ENCODE results near the gene CLRN3. TPM values are rescaled to one million over a fixed set of nuclear protein-coding genes. Genes with fewer than 3 reads are reported as not detected.

The CLRN3 gene
- total and polyA plus RNA-seq, 2 experiments from 2014 or later = not detected

DNA sequence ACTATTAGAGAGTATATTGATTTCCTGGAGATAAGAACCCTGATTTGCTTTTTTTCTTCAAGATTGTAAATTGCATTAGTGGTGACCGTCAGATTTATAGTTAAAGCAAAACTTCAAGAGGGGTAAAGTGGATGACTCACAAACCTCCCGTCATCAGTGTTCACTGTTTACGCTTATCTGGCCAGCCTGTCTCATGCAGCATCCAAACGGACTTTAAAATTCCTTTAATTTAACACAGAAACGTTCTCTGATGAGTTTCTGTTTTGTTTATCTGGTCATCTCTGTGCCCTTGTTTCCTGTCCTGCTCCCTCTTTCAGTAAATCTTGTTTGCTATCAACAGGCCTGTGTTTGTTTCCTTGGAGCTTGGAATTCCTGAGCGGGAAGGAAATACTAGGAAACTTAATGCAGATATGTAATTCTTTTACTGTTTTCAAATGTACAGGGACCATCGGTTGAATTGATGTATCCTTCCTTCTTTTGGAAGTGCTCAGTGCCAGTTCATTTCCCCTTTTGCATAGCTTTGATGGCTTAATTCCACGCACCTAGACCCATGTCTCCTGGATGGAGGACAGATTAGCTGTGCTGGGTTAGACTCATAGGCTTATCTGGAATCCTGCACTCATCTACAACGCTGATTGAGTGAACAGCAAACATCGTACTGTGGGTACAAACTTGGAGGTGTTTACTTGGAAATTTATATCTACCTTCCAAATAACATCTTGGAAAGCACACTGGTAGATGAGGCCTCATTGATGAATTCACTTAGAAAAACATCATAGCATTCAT, 35.5 kb upstream of the CLRN3 start:
- H4K20me1 ChIP-seq (replicated peaks; ENCODE audit: insufficient read depth) = no peaks in the 10 kb centered on the region
- H3K9me3 Mint-ChIP-seq = no peaks in the 10 kb centered on the region
- no peaks in the 10 kb centered on the region for H3K9me2 ChIP-seq (ENCODE audit: insufficient read depth)
- peak overlapping the region; percentile 27; the same call in 1 of the 2 replicates for H3K27ac Mint-ChIP-seq
- H3K4me1 Mint-ChIP-seq = peaks cover 5% of the 10 kb centered on the region; the same call in 2 of the 3 replicates
- no peak overlapping the region for H3K4me3 ChIP-seq
- no peak overlapping the region for H3K4me2 ChIP-seq
- no peaks in the 10 kb centered on the region for H3K79me2 ChIP-seq (replicated peaks; ENCODE audit: insufficient read depth)
- H3K36me3 Mint-ChIP-seq (ENCODE audit: low read depth) = no peaks in the 10 kb centered on the region
- no peak for DNase-seq (ENCODE audit: low spot score)
- no peaks in the 10 kb centered on the region for H3K27me3 ChIP-seq (ENCODE audit: insufficient read depth)
- H3F3A ChIP-seq (replicated peaks; ENCODE audit: low read depth) = no peaks in the 10 kb centered on the region
- peaks cover 4% of the 10 kb centered on the region for H3K27me3 Mint-ChIP-seq (ENCODE audit: insufficient read depth, low read depth, poor library complexity)
- H3K4me1 ChIP-seq (ENCODE audit: insufficient read depth) = no peaks in the 10 kb centered on the region
- TF ChIP-seq, protein P1, sequence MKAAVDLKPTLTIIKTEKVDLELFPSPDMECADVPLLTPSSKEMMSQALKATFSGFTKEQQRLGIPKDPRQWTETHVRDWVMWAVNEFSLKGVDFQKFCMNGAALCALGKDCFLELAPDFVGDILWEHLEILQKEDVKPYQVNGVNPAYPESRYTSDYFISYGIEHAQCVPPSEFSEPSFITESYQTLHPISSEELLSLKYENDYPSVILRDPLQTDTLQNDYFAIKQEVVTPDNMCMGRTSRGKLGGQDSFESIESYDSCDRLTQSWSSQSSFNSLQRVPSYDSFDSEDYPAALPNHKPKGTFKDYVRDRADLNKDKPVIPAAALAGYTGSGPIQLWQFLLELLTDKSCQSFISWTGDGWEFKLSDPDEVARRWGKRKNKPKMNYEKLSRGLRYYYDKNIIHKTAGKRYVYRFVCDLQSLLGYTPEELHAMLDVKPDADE (IDR thresholded peaks at IDR 0.05) = no peak
- TF ChIP-seq EZH2phosphoT487 (IDR thresholded peaks at IDR 0.05; ENCODE audit: unreplicated experiment) (no peak), ZNF114 (CRISPR knock-in tag; IDR thresholded peaks at IDR 0.05) (no peak), CREB1 (CRISPR knock-in tag; IDR thresholded peaks at IDR 0.05; ENCODE audit: low read depth) (no peak), STAT1 (IDR thresholded peaks at IDR 0.05; ENCODE audit: unreplicated experiment) (no peak)
- TF ChIP-seq, protein P2, sequence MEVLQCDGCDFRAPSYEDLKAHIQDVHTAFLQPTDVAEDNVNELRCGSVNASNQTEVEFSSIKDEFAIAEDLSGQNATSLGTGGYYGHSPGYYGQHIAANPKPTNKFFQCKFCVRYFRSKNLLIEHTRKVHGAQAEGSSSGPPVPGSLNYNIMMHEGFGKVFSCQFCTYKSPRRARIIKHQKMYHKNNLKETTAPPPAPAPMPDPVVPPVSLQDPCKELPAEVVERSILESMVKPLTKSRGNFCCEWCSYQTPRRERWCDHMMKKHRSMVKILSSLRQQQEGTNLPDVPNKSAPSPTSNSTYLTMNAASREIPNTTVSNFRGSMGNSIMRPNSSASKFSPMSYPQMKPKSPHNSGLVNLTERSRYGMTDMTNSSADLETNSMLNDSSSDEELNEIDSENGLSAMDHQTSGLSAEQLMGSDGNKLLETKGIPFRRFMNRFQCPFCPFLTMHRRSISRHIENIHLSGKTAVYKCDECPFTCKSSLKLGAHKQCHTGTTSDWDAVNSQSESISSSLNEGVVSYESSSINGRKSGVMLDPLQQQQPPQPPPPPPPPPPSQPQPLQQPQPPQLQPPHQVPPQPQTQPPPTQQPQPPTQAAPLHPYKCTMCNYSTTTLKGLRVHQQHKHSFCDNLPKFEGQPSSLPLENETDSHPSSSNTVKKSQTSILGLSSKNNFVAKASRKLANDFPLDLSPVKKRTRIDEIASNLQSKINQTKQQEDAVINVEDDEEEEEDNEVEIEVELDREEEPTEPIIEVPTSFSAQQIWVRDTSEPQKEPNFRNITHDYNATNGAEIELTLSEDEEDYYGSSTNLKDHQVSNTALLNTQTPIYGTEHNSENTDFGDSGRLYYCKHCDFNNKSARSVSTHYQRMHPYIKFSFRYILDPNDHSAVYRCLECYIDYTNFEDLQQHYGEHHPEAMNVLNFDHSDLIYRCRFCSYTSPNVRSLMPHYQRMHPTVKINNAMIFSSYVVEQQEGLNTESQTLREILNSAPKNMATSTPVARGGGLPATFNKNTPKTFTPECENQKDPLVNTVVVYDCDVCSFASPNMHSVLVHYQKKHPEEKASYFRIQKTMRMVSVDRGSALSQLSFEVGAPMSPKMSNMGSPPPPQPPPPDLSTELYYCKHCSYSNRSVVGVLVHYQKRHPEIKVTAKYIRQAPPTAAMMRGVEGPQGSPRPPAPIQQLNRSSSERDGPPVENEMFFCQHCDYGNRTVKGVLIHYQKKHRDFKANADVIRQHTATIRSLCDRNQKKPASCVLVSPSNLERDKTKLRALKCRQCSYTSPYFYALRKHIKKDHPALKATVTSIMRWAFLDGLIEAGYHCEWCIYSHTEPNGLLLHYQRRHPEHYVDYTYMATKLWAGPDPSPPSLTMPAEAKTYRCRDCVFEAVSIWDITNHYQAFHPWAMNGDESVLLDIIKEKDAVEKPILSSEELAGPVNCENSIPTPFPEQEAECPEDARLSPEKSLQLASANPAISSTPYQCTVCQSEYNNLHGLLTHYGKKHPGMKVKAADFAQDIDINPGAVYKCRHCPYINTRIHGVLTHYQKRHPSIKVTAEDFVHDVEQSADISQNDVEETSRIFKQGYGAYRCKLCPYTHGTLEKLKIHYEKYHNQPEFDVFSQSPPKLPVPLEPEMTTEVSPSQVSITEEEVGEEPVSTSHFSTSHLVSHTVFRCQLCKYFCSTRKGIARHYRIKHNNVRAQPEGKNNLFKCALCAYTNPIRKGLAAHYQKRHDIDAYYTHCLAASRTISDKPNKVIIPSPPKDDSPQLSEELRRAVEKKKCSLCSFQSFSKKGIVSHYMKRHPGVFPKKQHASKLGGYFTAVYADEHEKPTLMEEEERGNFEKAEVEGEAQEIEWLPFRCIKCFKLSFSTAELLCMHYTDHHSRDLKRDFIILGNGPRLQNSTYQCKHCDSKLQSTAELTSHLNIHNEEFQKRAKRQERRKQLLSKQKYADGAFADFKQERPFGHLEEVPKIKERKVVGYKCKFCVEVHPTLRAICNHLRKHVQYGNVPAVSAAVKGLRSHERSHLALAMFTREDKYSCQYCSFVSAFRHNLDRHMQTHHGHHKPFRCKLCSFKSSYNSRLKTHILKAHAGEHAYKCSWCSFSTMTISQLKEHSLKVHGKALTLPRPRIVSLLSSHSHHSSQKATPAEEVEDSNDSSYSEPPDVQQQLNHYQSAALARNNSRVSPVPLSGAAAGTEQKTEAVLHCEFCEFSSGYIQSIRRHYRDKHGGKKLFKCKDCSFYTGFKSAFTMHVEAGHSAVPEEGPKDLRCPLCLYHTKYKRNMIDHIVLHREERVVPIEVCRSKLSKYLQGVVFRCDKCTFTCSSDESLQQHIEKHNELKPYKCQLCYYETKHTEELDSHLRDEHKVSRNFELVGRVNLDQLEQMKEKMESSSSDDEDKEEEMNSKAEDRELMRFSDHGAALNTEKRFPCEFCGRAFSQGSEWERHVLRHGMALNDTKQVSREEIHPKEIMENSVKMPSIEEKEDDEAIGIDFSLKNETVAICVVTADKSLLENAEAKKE (CRISPR knock-in tag; IDR thresholded peaks at IDR 0.05) = no peak
- TF ChIP-seq, protein P3, sequence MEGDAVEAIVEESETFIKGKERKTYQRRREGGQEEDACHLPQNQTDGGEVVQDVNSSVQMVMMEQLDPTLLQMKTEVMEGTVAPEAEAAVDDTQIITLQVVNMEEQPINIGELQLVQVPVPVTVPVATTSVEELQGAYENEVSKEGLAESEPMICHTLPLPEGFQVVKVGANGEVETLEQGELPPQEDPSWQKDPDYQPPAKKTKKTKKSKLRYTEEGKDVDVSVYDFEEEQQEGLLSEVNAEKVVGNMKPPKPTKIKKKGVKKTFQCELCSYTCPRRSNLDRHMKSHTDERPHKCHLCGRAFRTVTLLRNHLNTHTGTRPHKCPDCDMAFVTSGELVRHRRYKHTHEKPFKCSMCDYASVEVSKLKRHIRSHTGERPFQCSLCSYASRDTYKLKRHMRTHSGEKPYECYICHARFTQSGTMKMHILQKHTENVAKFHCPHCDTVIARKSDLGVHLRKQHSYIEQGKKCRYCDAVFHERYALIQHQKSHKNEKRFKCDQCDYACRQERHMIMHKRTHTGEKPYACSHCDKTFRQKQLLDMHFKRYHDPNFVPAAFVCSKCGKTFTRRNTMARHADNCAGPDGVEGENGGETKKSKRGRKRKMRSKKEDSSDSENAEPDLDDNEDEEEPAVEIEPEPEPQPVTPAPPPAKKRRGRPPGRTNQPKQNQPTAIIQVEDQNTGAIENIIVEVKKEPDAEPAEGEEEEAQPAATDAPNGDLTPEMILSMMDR (conservative IDR thresholded peaks at IDR 0.05; ENCODE audit: low read depth in 2 of 2) = no peak
- TF ChIP-seq, protein P4, sequence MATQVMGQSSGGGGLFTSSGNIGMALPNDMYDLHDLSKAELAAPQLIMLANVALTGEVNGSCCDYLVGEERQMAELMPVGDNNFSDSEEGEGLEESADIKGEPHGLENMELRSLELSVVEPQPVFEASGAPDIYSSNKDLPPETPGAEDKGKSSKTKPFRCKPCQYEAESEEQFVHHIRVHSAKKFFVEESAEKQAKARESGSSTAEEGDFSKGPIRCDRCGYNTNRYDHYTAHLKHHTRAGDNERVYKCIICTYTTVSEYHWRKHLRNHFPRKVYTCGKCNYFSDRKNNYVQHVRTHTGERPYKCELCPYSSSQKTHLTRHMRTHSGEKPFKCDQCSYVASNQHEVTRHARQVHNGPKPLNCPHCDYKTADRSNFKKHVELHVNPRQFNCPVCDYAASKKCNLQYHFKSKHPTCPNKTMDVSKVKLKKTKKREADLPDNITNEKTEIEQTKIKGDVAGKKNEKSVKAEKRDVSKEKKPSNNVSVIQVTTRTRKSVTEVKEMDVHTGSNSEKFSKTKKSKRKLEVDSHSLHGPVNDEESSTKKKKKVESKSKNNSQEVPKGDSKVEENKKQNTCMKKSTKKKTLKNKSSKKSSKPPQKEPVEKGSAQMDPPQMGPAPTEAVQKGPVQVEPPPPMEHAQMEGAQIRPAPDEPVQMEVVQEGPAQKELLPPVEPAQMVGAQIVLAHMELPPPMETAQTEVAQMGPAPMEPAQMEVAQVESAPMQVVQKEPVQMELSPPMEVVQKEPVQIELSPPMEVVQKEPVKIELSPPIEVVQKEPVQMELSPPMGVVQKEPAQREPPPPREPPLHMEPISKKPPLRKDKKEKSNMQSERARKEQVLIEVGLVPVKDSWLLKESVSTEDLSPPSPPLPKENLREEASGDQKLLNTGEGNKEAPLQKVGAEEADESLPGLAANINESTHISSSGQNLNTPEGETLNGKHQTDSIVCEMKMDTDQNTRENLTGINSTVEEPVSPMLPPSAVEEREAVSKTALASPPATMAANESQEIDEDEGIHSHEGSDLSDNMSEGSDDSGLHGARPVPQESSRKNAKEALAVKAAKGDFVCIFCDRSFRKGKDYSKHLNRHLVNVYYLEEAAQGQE (IDR thresholded peaks at IDR 0.05; ENCODE audit: unreplicated experiment) = no peak
- H3K27ac ChIP-seq (ENCODE audit: low read depth) = no peak overlapping the region
- no peak for ATAC-seq
- H2AFZ ChIP-seq = no peak overlapping the region
- no peaks in the 10 kb centered on the region for H3K36me3 ChIP-seq (ENCODE audit: insufficient read depth)
- no peak overlapping the region for H3K4me3 Mint-ChIP-seq

Measured in GM23338 (cell line).